ENCODE measurements around the gene BDKRB1.

GRCh38 chr14:96270565-96271420, 14.8 kb downstream of the BDKRB1 start:
- TF ChIP-seq CTCF (IDR thresholded peaks at IDR 0.05 in 8 of 11, conservative IDR thresholded peaks at IDR 0.05 in 3 of 11) (no peak), POLR2A (IDR thresholded peaks at IDR 0.05) (no peak), POLR2AphosphoS5 (IDR thresholded peaks at IDR 0.05) (no peak)
